Measurements from ENCODE around the gene DAAM1.

Gene DAAM1

GRCh38 chr14:59239022-59239421 lies 50.6 kb downstream of the DAAM1 start:
- H3K9me3 ChIP-seq (ENCODE audit: insufficient read depth, low read length, severe bottlenecking) = no peaks in the 10 kb centered on the region
- no peaks in the 10 kb centered on the region for H3K27me3 ChIP-seq (ENCODE audit: insufficient read depth, low read length, poor library complexity)
- H3K36me3 ChIP-seq (ENCODE audit: insufficient read depth, low read length) = no peaks in the 10 kb centered on the region
- H3K4me1 ChIP-seq (ENCODE audit: insufficient read depth, low read length) = no peaks in the 10 kb centered on the region
- TF ChIP-seq EZH2 (IDR thresholded peaks at IDR 0.05; ENCODE audit: borderline replicate concordance, low read depth, low read length, severe bottlenecking) = no peak
- no peak for TF ChIP-seq CTCF (IDR thresholded peaks at IDR 0.05; ENCODE audit: borderline replicate concordance, extremely low read depth, low read length, poor library complexity, severe bottlenecking)
- ATAC-seq (ENCODE audit: insufficient read depth, low read depth) (no peak), DNase-seq (no peak)
- no peaks in the 10 kb centered on the region for H4K20me1 ChIP-seq (ENCODE audit: insufficient read depth, low read length)
- no peak overlapping the region for H3K4me3 ChIP-seq (ENCODE audit: low read depth in 1 of 2, low read length in 2 of 2)
- no peak overlapping the region for H3K27ac ChIP-seq (ENCODE audit: low read length)
- H3K4me2 ChIP-seq (ENCODE audit: insufficient read depth, low read length) = no peak overlapping the region
- no peak overlapping the region for H3K9ac ChIP-seq (ENCODE audit: low read depth, low read length)
- no peaks in the 10 kb centered on the region for H3K79me2 ChIP-seq (ENCODE audit: insufficient read depth, low read length)
- no peak overlapping the region for H2AFZ ChIP-seq (ENCODE audit: low read depth, low read length)

- DNase-seq (no peak), ATAC-seq (ENCODE audit: insufficient read depth, low read depth) (no peak)
- H3K4me1 ChIP-seq (ENCODE audit: insufficient read depth, low read length) = no peaks in the 10 kb centered on the region
- no peaks in the 10 kb centered on the region for H4K20me1 ChIP-seq (ENCODE audit: insufficient read depth, low read length)
- no peaks in the 10 kb centered on the region for H3K27me3 ChIP-seq (ENCODE audit: insufficient read depth, low read length, poor library complexity)
- H3K79me2 ChIP-seq (ENCODE audit: insufficient read depth, low read length) = no peaks in the 10 kb centered on the region
- H2AFZ ChIP-seq (ENCODE audit: low read depth, low read length) = no peak overlapping the region
- H3K27ac ChIP-seq (ENCODE audit: low read length) = no peak overlapping the region
- H3K4me2 ChIP-seq (ENCODE audit: insufficient read depth, low read length) = no peak overlapping the region
- H3K9me3 ChIP-seq (ENCODE audit: insufficient read depth, low read length, severe bottlenecking) = no peaks in the 10 kb centered on the region
- no peak overlapping the region for H3K9ac ChIP-seq (ENCODE audit: low read depth, low read length)
- no peak for TF ChIP-seq CTCF (IDR thresholded peaks at IDR 0.05; ENCODE audit: borderline replicate concordance, extremely low read depth, low read length, poor library complexity, severe bottlenecking)
- no peak for TF ChIP-seq EZH2 (IDR thresholded peaks at IDR 0.05; ENCODE audit: borderline replicate concordance, low read depth, low read length, severe bottlenecking)
- H3K4me3 ChIP-seq (ENCODE audit: low read depth in 1 of 2, low read length in 2 of 2) = no peak overlapping the region
- H3K36me3 ChIP-seq (ENCODE audit: insufficient read depth, low read length) = no peaks in the 10 kb centered on the region
Observed at GRCh38 chr14:59240356-59240755, 51.9 kb downstream of the DAAM1 start.

- no peaks in the 10 kb centered on the region for H3K27me3 ChIP-seq (ENCODE audit: insufficient read depth, low read length, poor library complexity)
- no peaks in the 10 kb centered on the region for H3K4me1 ChIP-seq (ENCODE audit: insufficient read depth, low read length)
- no peaks in the 10 kb centered on the region for H3K36me3 ChIP-seq (ENCODE audit: insufficient read depth, low read length)
- H3K79me2 ChIP-seq (ENCODE audit: insufficient read depth, low read length) = no peaks in the 10 kb centered on the region
- DNase-seq = no peak
- no peak overlapping the region for H2AFZ ChIP-seq (ENCODE audit: low read depth, low read length)
- no peak overlapping the region for H3K4me2 ChIP-seq (ENCODE audit: insufficient read depth, low read length)
- no peak overlapping the region for H3K4me3 ChIP-seq (ENCODE audit: low read depth in 1 of 2, low read length in 2 of 2)
- no peak overlapping the region for H3K9ac ChIP-seq (ENCODE audit: low read depth, low read length)
- H4K20me1 ChIP-seq (ENCODE audit: insufficient read depth, low read length) = no peaks in the 10 kb centered on the region
- H3K27ac ChIP-seq (ENCODE audit: low read length) = no peak overlapping the region
- H3K9me3 ChIP-seq (ENCODE audit: insufficient read depth, low read length, severe bottlenecking) = no peaks in the 10 kb centered on the region
- TF ChIP-seq EZH2 (IDR thresholded peaks at IDR 0.05; ENCODE audit: borderline replicate concordance, low read depth, low read length, severe bottlenecking) (no peak), CTCF (IDR thresholded peaks at IDR 0.05; ENCODE audit: borderline replicate concordance, extremely low read depth, low read length, poor library complexity, severe bottlenecking) (no peak)
- no peak for ATAC-seq (ENCODE audit: insufficient read depth, low read depth)
Observed at GRCh38 chr14:59241121-59241520, 52.7 kb downstream of the DAAM1 start.

DNA sequence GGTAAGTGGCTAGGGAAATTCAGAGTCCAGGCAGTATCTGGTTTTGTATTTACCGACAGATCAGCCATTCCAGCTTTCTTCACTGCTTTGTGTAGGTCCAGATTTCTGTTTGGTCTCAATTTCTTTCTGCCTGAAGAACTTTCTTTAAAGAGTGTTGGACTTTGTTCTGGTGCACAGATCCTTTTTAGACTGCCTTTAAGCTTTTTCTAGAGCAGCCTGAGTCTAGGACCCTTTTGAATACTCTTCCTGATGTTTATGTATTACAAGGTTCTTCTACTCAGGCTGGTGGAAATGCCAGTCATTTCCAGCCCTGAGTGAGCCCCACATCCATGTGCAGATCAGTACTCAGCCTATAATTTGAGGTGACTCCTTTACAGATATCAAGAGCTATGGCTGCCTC lies 54.7 kb downstream of the DAAM1 start:
- Histone ChIP-seq H3K27ac (ENCODE audit: low read length) (no peak overlapping the region), H2AFZ (ENCODE audit: low read depth, low read length) (no peak overlapping the region), H3K36me3 (ENCODE audit: insufficient read depth, low read length) (no peaks in the 10 kb centered on the region), H4K20me1 (ENCODE audit: insufficient read depth, low read length) (no peaks in the 10 kb centered on the region), H3K4me1 (ENCODE audit: insufficient read depth, low read length) (no peaks in the 10 kb centered on the region), H3K4me2 (ENCODE audit: insufficient read depth, low read length) (no peak overlapping the region), H3K9ac (ENCODE audit: low read depth, low read length) (no peak overlapping the region), H3K4me3 (ENCODE audit: low read depth in 1 of 2, low read length in 2 of 2) (no peak overlapping the region), H3K27me3 (ENCODE audit: insufficient read depth, low read length, poor library complexity) (no peaks in the 10 kb centered on the region), H3K9me3 (ENCODE audit: insufficient read depth, low read length, severe bottlenecking) (no peaks in the 10 kb centered on the region), H3K79me2 (ENCODE audit: insufficient read depth, low read length) (no peaks in the 10 kb centered on the region)
- ATAC-seq (ENCODE audit: insufficient read depth, low read depth) (no peak), DNase-seq (no peak)
- no peak for TF ChIP-seq CTCF (IDR thresholded peaks at IDR 0.05; ENCODE audit: borderline replicate concordance, extremely low read depth, low read length, poor library complexity, severe bottlenecking)
- TF ChIP-seq EZH2 (IDR thresholded peaks at IDR 0.05; ENCODE audit: borderline replicate concordance, low read depth, low read length, severe bottlenecking) = no peak
